ENCODE data around the gene CCNYL1.
"Not testable (repeated sequence)": the region's sequence is repeated elsewhere in the genome, so short reads cannot be mapped to it uniquely, and the experiment has no call there.

Gene CCNYL1
- 10.8 to 12.3 (median 11.1) reads per million in 4 experiments for total RNA-seq

GRCh38 chr2:207710814-207711740, at the start of gene CCNYL1:
TSS of gene CCNYL1 (plus strand) at chr2:207711640. CDS start at chr2:207711897, 257 bp downstream.
- peak; percentile 96 for DNase-seq

- DNase-seq, result no peak
Measured at GRCh38 chr2:207662203-207662602, 49.2 kb upstream of the CCNYL1 start.

DNA sequence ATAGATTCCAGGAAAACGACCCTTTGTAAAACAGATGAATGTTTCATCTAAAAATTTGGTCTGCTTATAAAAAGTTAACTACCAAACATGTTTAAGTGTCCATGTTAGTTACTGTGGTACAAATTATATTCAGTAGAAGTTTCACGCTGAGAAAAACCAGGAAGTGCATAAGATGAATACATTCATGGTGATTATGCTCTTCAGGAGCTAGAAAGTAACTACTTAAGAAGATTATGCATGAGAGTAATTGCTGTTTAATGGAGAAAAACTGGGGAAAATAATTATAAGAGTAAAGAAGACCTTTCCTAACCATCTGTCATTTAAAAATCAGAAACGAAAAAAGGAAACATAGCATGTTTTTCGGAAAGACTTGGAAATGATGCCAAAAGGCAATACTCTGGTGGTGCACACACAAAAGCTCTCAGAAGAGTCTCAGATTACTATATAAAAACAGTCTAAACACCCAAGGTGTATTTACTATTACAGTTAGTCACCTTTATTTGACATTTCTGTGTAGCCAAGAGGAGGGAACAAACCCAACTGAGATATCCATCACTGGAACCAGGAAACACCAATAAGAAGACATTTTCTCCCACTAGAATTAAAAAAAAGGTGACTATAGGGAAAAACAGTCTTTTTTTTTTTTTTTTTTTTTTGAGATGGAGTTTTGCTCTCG, 47.4 kb upstream of the CCNYL1 start:
- no peak for DNase-seq

- no peak for DNase-seq
Measured at GRCh38 chr2:207670887-207671286, 40.6 kb upstream of the CCNYL1 start.

DNA sequence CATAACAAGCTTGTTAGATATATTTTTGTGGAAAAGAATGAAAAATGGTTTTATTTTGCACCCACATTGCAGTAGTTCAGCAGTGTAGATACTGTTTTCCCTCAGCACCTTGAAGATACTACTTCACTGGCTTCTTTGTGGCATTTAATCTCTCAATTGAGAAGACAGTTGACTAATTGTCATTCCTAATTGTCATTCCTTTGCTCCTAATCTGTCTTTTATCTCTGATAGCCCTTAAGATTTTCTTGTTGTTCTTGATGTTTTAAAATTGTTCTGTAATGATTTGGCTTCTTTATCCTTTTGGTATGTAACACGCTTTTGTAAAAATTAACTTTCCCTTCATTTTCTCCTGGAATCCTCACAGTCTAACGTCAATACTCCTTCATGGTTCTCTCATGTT, 38.0 kb upstream of the CCNYL1 start:
- no peak for DNase-seq

- DNase-seq, result no peak
Measured at GRCh38 chr2:207674266-207674774, 37.1 kb upstream of the CCNYL1 start.

DNA sequence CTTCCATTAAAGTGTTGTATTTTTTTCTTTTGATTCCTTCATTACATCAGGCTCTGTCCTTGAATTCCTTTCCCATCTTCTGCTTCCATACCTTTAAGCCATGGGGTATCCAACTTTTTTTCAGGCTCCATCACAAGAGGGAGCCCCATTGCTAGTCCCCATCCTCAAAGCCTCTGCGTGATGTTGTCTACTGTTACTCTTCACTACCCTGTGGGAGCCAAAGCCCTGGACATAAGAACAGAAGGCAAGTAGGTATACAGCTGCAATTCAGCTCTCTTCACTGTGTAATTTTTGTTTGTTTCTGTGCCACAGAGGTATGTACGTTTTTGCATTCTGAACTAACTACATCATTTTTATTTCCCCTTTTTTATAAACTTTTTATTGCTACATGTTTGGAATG, 36.6 kb upstream of the CCNYL1 start:
- no peak for DNase-seq

DNA sequence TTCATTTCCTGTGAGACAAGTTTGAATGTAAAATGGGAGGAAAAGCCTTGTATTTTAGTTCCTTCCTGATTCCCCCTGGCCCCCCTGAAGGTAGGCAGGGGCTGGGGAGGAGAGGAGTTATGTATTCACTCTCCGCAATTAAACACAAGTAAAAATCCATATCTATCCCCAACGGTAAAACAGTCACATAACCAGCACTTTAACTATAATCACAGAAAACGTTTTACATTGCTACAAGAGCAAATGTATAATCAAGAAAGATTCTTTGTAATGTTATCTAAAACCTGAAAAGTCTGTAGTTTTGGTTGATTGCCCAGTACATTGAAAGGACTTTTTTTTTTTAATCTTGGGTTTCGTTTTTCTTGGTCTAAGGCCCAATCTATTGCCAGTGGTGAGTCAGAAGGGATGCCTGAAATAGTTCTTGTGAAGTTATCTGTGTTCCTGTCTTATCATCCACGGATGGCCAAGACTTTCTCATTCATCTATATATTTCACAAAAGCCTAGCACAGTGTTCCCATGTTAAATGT, 34.5 kb upstream of the CCNYL1 start:
- DNase-seq, result no peak

- DNase-seq, result no peak
Measured at GRCh38 chr2:207681431-207681830, 30.0 kb upstream of the CCNYL1 start.

- DNase-seq, result no peak
Measured at GRCh38 chr2:207682557-207682956, 28.9 kb upstream of the CCNYL1 start.

- DNase-seq, result no peak
Measured at GRCh38 chr2:207683438-207683837, 28.0 kb upstream of the CCNYL1 start.

DNA sequence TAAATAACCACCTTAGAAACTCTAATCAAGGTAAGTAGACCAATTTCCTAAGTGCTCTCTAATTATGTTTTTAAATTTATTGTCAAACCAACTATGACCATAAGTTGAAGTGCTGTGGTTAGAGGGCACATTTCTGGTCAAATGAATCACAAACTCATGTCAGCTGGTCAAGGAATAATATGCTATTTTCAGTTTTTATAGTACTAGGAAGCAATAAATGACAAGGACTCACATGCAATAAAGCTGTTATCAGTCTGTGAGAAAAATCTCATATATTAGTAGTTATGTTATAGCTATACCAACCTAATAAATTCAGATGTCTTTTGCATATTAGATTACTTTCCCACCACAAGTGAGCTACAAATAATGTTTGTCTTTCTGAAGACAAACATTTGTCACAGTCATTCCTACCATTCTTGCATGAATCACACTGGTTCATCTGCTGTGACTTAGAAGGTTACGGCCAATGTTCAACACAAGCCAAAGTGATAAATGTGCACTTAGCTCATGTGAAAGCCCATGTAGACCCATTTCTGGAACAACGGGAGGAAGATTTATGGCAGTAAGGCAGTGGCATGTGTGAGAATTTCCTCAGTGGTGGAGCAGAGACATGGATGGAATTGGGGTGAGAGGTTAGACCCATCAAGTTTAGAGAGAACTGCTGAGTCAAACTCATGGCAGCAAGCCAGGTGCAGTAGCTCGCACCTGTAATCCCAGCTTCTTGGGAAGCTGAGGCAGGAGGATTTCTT, 27.4 kb upstream of the CCNYL1 start:
- DNase-seq, result no peak

- no peak for DNase-seq
Measured at GRCh38 chr2:207686812-207687211, 24.6 kb upstream of the CCNYL1 start.

DNA sequence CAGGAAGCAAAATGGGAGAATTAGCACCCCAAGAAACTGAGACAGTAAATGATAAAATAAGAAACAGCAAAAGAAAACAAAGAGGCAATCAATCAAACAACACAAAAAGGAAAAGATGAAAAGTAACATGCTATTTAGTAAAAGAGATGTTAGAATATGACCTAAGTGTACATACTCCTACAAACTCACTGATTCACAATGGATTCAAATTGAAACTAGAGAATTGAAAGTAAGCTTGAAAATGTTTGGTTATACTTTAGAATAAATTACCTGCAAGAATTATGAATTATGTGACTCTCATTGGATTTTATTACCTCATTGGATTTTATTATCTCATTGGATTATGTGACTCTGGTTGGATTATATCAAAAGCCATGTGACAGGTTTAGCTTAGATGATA, 22.8 kb upstream of the CCNYL1 start:
- DNase-seq, result no peak

DNA sequence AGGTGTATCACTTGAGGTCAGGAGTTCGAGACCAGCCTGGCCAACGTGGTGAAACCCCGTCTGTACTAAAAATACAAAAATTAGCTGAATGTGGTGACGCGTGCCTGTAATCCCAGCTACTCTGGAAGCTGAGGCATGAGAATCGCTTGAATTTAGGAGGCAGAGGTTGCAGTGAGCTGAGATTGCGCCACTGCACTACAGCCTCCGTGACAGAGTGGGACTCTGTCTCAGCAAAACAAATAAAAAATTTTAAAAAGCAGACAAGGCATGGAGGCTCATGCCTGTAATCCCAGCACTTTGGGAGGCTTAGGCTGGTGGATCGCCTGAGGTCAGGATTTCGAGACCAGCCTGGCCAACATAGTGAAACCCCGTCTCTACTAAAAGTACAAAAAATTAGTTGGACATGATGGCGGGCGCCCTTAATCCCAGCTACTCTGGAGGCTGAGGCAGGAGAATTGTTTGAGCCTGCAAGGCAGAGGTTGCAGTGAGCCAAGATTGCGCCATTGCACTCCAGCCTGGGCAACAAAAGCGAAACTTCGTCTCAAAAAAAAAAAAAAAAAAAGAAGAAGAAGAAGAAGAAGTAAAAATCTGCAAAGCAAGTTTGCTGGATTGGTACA, 20.5 kb upstream of the CCNYL1 start:
- DNase-seq, result not testable (repeated sequence)

DNA sequence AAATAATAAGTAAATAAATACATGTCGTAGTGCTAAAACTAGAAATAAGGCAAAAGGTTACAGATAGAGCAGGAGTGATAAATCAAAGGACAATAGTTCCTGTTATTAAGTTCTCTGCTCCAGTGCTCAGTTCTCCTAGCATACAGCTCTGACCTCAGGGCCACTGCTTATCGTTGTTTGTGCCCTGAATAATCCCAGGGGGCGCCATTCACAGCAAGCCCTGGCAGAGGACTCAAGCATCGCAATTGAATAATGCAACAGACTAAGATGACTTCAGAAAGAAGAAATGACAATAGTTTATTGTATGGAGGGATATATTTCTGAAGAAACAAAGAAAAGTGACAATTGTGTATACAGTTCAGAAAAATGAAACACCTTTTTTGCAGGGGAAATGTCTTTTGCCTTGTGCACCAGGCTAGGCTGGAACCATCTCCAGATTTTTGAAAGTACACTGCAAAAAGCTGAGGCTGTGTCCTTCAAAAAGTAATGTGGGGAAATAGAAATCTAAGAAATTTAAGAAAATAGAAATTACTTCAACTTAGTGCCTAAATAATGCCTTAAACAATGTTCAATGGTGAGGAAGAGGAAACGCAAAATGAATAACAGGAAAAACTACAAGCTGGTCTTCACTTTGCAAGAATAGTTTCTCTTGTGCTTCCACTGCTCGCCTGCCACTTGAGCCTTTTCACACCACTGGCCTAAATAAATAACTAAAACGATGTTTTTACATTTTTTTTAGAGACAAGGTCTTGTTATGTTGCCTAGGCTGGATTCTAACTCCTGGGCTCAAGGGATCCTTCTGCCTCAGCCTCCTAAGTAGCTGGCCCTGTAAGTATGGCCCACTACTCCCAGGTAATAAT, 19.0 kb upstream of the CCNYL1 start:
- peak; percentile 10 for DNase-seq

DNA sequence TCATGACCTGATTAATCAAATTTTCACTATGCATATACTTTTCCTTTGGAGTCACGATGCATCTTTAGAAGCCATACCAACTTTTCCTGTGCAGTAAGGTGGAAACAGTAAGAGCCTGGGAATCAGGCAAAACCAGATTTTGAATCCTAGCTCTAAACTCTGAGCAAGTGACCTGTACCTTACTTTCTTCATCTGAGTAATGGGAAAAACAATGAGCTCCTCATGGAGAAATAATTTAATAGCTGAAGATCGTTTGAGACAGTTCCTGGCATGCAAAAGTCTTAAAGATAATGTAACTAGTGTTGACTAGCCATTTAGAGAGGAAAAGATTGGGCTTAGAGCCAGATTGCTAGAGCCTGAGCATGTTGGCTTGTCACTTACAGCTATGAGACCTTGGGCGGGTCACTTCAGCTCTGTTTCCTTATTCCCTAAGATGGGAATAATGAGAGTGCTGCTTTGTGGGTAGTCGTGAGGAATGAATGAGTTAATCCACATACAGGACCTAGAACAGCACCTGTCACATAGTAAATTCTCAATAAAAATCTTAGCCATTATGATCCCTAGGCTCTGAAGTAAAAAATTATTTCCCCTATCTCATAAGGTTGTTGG, 17.7 kb upstream of the CCNYL1 start:
- no peak for DNase-seq

DNA sequence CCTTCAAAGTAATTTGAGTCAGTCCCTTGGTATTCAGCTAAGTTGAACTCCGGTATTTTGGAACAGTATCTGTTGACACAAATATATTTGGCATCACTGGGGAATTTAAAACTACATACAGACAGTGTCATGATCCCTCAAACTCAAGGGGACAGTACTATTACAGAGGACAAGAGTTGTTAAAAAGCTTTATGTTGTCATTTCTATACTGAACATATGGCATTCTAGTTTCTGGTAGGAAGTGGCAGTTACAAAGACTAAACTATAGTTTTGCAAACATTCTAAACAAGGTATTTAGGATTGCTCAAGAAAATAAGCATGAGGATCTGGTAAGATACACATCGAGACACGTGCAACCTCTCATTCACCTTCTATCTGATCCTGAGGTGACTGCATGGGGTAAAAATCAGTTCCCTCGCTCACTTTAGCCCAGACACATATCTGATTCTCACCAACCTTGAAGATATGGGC, 16.6 kb upstream of the CCNYL1 start:
- no peak for DNase-seq

DNA sequence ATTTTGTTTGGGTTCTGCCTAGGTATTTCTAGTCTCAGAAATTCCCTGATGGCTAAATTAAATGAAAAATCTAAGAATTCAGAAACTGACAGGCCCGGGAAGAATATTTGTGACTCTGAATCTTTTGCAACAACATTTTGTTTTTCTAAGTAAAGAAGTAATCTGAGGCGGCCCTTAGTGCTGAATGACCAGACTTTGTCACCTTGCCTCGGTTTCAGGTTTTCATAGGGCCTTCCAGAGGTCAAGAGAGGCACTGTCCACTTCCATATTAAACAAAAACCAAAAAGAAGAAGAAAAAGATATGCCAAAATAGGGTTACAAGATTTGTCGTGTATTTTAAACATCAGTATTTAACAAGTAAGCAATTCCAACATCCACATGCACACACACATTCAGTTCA, 16.1 kb upstream of the CCNYL1 start:
- no peak for DNase-seq

DNA sequence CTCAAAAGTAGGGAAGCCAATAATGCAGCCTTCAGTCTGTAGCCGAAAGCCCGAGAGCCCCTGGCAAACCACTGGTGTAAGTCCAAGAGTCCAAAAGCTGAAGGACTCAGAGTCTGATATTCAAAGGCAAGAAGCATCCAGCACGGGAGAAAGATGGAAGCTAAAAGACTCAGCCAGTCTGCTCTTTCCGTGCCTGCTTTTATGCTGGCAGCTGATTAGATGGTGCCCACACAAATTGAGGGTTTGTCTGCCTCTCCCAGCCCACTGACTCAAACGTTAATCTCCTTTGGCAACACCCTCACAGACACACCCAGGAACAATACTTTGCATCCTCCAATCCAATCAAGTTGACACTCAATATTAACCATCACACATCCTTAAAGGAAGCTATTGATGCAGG, 14.5 kb upstream of the CCNYL1 start:
- DNase-seq, result not testable (repeated sequence)

DNA sequence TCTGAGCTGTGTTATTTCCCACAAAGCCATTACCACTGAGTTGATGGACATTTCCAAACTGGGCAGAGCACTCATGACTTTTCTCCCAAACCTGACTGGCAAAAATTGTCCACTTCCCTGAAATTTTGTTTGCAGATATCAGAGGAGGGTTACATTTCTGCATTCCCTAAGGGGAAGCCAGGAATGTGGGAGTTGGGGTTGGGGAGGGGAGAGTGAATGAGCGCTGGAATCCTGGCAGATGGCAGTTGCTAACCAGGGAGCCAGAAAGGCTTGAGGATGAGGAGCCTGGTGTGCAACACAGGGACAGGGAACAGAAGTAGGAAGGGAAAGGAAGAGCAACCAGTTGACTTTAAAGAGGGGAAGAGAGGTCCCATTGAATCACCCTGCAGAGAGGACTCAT, 14.0 kb upstream of the CCNYL1 start:
- DNase-seq, result no peak
